ENCODE results near the gene EPHX1.

GRCh38 chr1:225770561-225771248, 39.2 kb upstream of the EPHX1 start:
- TF ChIP-seq CTCF (conservative IDR thresholded peaks at IDR 0.05; ENCODE audit: low read depth, low read length): no peak
- TF ChIP-seq EZH2phosphoT487 (IDR thresholded peaks at IDR 0.05; ENCODE audit: borderline replicate concordance, low read length): no peak
- TF ChIP-seq EZH2 (IDR thresholded peaks at IDR 0.05; ENCODE audit: low read length, unreplicated experiment): no peak
